GM12891 (cell line): ENCODE measurements around the gene RHOU.

Experiments used
- POLR2A ChIP-seq: IDR thresholded peaks from 2 replicates; pipeline ENCODE4 v1.6.1; 2011; ENCODE audit warnings: low read depth, low read length, control low read depth
- POLR2AphosphoS5 ChIP-seq: IDR thresholded peaks from 2 replicates; pipeline ENCODE4 v1.6.1; 2011; ENCODE audit warnings: low read depth, low read length, control low read depth
- SPI1 ChIP-seq: IDR thresholded peaks from 2 replicates; pipeline ENCODE4 v1.6.1; 2011; ENCODE audit warnings: low read depth, low read length, control low read depth
- TAF1 ChIP-seq: IDR thresholded peaks from 2 replicates; pipeline ENCODE4 v1.6.1; 2011; ENCODE audit warnings: low read depth, low read length, control low read depth

DNA sequence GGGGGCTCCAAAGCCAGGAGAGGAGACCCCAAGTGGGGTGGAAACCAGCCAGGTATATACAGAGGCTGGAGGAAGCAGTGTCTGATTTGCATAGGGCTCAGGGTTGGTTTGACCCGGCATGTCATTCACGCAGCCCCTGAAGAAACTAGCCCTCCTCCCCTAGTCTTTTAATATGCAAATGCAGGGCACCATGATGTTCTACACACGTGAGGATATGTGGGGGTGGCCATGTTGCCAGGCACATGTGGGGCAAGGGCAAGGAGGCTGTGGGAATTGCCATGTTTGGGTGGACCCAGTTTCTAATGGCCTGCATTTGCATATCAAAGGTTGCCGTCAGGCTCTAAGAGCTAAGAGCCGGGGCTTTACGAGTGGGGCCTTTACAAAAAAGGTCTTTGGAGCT, 12.0 kb upstream of the RHOU start:
- TF ChIP-seq TAF1: no peak
- TF ChIP-seq POLR2A: no peak
- TF ChIP-seq POLR2AphosphoS5: no peak
- TF ChIP-seq SPI1: no peak
